CD4-positive, alpha-beta memory T cell (primary cell): ENCODE data around the gene ERMN. TPM values are rescaled to one million over a fixed set of nuclear protein-coding genes. Genes with fewer than 3 reads are reported as not detected.

Source experiments
- CTCF ChIA-PET: fragments of 350-600 bp; sonication (Branson Sonifier 250); formaldehyde crosslinking; loops from one replicate; lab custom pipeline; 2021; ENCODE audit warnings: inconsistent platforms; ENCODE audit not compliant: partially characterized antibody; lab: Charles Lee
- POLR2A ChIA-PET: fragments of 350-600 bp; sonication (Branson Sonifier 250); formaldehyde crosslinking; loops from one replicate; lab custom pipeline; 2021; ENCODE audit not compliant: partially characterized antibody; lab: Charles Lee
- DNase-seq, 5 donors: peaks; one replicate each; pipeline versions ENCODE4 v3.0.0 to v3.0.0-alpha.2; 2020 to 2022; ENCODE audit warnings: mixed read lengths in 1 of 5
- H3K27ac ChIP-seq: one replicate; pipeline ENCODE4 v1.7.0; 2013; ENCODE audit warnings: low read depth, low read length
- H3K27me3 ChIP-seq: 2 replicates; pipeline ENCODE4 v1.7.0; 2013; ENCODE audit warnings: mild to moderate bottlenecking, low read length, moderate library complexity; ENCODE audit not compliant: insufficient read depth
- H3K36me3 ChIP-seq: 2 replicates; pipeline ENCODE4 v1.7.0; 2013; ENCODE audit warnings: mild to moderate bottlenecking, low read length, moderate library complexity; ENCODE audit not compliant: insufficient read depth
- H3K4me1 ChIP-seq: 2 replicates; pipeline ENCODE4 v1.7.0; 2013; ENCODE audit warnings: mild to moderate bottlenecking, low read length, moderate library complexity; ENCODE audit not compliant: insufficient read depth
- H3K4me3 ChIP-seq, 2 donors: one replicate each; pipeline ENCODE4 v1.7.0; 2013; ENCODE audit warnings: low read length in 2 of 2, mild to moderate bottlenecking in 1 of 2
- H3K9me3 ChIP-seq, 2 donors: one replicate each; pipeline ENCODE4 v1.7.0; 2013; ENCODE audit warnings: low read length in 2 of 2, control low read depth in 1 of 2; ENCODE audit not compliant: control insufficient read depth in 1 of 2
- H3K27ac Mint-ChIP-seq, 7 donors: one replicate each; pipeline ENCODE4 v1.8.0; 2020 to 2021; ENCODE audit warnings: mixed read lengths in 7 of 7, mild to moderate bottlenecking in 6 of 7, inconsistent platforms in 3 of 7, moderate library complexity in 3 of 7
- H3K27me3 Mint-ChIP-seq, 2 donors: one replicate each; pipeline ENCODE4 v1.8.0; 2020 to 2021; ENCODE audit warnings: mixed read lengths in 2 of 2
- H3K36me3 Mint-ChIP-seq, 2 donors: one replicate each; pipeline ENCODE4 v1.8.0; 2020 to 2021; ENCODE audit warnings: mixed read lengths in 2 of 2, inconsistent platforms in 1 of 2, mild to moderate bottlenecking in 1 of 2
- H3K4me1 Mint-ChIP-seq, 4 donors: one replicate each; pipeline ENCODE4 v1.8.0; 2020 to 2021; ENCODE audit warnings: mixed read lengths in 4 of 4, mild to moderate bottlenecking in 1 of 4
- H3K4me3 Mint-ChIP-seq, 8 donors: one replicate each; pipeline ENCODE4 v1.8.0; 2020 to 2021; ENCODE audit warnings: mixed read lengths in 8 of 8, mild to moderate bottlenecking in 7 of 8, moderate library complexity in 6 of 8, inconsistent platforms in 3 of 8
- H3K9me3 Mint-ChIP-seq, 8 donors: one replicate each; pipeline ENCODE4 v1.8.0; 2020 to 2021; ENCODE audit warnings: mixed read lengths in 8 of 8, mild to moderate bottlenecking in 5 of 8, inconsistent platforms in 3 of 8, moderate library complexity in 1 of 8
- intact Hi-C: fragments of 100-400 bp; cut with micrococcal nuclease; formaldehyde crosslinking; loops from one replicate; pipeline ENCODE4 v1.15.1; 2023
- polyA plus RNA-seq, 2 donors: library from polyadenylated mRNA; unstranded; fragments of 300-500 nt; fragmentation: Illumina TruSeq; gene quantifications; one replicate each; pipeline ENCODE4 v1.2.3, GENCODE V29; 2021
- total RNA-seq, 2 experiments: library from RNA; stranded (reverse); gene quantifications; one replicate each; pipeline ENCODE4 v1.2.3, GENCODE V29; 2021

Gene ERMN
- total and polyA plus RNA-seq, 4 experiments from 2014 or later, result 0.13 to 3.5 (median 1.2) TPM

GRCh38 chr2:157269060-157269459 lies 56.6 kb downstream of the ERMN start:
- no peaks in the 10 kb centered on the region for H3K9me3 ChIP-seq
- H3K36me3 ChIP-seq, result no peaks in the 10 kb centered on the region
- no peaks in the 10 kb centered on the region for H3K4me1 Mint-ChIP-seq
- peaks cover 0 to 3% of the 10 kb centered on the region in 2 donors for H3K27me3 Mint-ChIP-seq
- POLR2A ChIA-PET, result no interaction called here
- H3K4me3 Mint-ChIP-seq, result no peak overlapping the region
- no peak overlapping the region for H3K27ac ChIP-seq
- no peak overlapping the region for H3K27ac Mint-ChIP-seq
- no peaks in the 10 kb centered on the region for H3K27me3 ChIP-seq
- H3K4me3 ChIP-seq, result no peak overlapping the region
- no peak for DNase-seq
- H3K36me3 Mint-ChIP-seq, result no peaks in the 10 kb centered on the region
- no peaks in the 10 kb centered on the region for H3K4me1 ChIP-seq
- CTCF ChIA-PET, result no interaction called here
- intact Hi-C loops, result no loop called here
- no peaks in the 10 kb centered on the region for H3K9me3 Mint-ChIP-seq

Other genes starting within 250 kb of the ERMN start
- not detected for gene GALNT5, start 68.1 kb downstream of the ERMN start, total RNA-seq
- gene GALNT5, start 68.1 kb downstream of the ERMN start, polyA plus RNA-seq, result not detected
- 100 to 1,000 TPM; 231 to 248 TPM for gene CYTIP, start 118.3 kb upstream of the ERMN start, total RNA-seq
- 100 to 1,000 TPM; 163 to 176 TPM for gene CYTIP, start 118.3 kb upstream of the ERMN start, polyA plus RNA-seq